Measurements from ENCODE around the gene PNPLA1.
"Not testable (repeated sequence)": the region's sequence is repeated elsewhere in the genome, so short reads cannot be mapped to it uniquely, and the experiment has no call there.

PNPLA1 gene

GRCh38 chr6:36319436-36319762 lies 49.5 kb downstream of the PNPLA1 start:
- DNase-seq, result no peak

GRCh38 chr6:36319821-36320220 lies 50.0 kb downstream of the PNPLA1 start:
- no peak for DNase-seq

- DNase-seq, result no peak
Measured at GRCh38 chr6:36320475-36320874, 50.6 kb downstream of the PNPLA1 start.

- DNase-seq, result no peak
Measured at GRCh38 chr6:36322591-36322990, 52.7 kb downstream of the PNPLA1 start.

GRCh38 chr6:36323062-36323461 lies 53.2 kb downstream of the PNPLA1 start:
- DNase-seq, result no peak

- no peak for DNase-seq
Measured at GRCh38 chr6:36324191-36324590, 54.3 kb downstream of the PNPLA1 start.

GRCh38 chr6:36324715-36325114 lies 54.9 kb downstream of the PNPLA1 start:
- no peak for DNase-seq

GRCh38 chr6:36326356-36326995 lies 56.6 kb downstream of the PNPLA1 start:
- DNase-seq, result no peak

GRCh38 chr6:36327226-36327918 lies 57.5 kb downstream of the PNPLA1 start:
- DNase-seq, result no peak

GRCh38 chr6:36327919-36328236 lies 58.0 kb downstream of the PNPLA1 start:
- DNase-seq, result no peak

GRCh38 chr6:36328600-36328999 lies 58.7 kb downstream of the PNPLA1 start:
- DNase-seq, result no peak

- no peak for DNase-seq
Measured at GRCh38 chr6:36329798-36330291, 60.0 kb downstream of the PNPLA1 start.

- DNase-seq, result no peak
Measured at GRCh38 chr6:36330366-36330765, 60.5 kb downstream of the PNPLA1 start.

GRCh38 chr6:36331381-36331780 lies 61.5 kb downstream of the PNPLA1 start:
- no peak for DNase-seq

- no peak for DNase-seq
Measured at GRCh38 chr6:36333171-36333895, 63.5 kb downstream of the PNPLA1 start.

GRCh38 chr6:36333931-36334725 lies 64.3 kb downstream of the PNPLA1 start:
- no peak for DNase-seq

GRCh38 chr6:36334832-36335459 lies 65.1 kb downstream of the PNPLA1 start:
- no peak for DNase-seq

GRCh38 chr6:36335465-36336207 lies 65.8 kb downstream of the PNPLA1 start:
- DNase-seq, result no peak

- no peak for DNase-seq
Measured at GRCh38 chr6:36336208-36336710, 66.4 kb downstream of the PNPLA1 start.

GRCh38 chr6:36336779-36337241 lies 67.0 kb downstream of the PNPLA1 start, which contains the start of gene BNIP5:
Gene BNIP5 (minus strand): TSS chr6:36336888. CDS start chr6:36330690, 6,198 bp downstream.
- DNase-seq, result no peak

- no peak for DNase-seq
Measured at GRCh38 chr6:36337814-36338213, 68.0 kb downstream of the PNPLA1 start.

- DNase-seq, result not testable (repeated sequence)
Measured at GRCh38 chr6:36338223-36338622, 68.4 kb downstream of the PNPLA1 start.

All from effector CD4-positive, alpha-beta T cell (primary cell).